Stimulated activated CD4-positive, alpha-beta T cell treated with anti-CD3 and anti-CD28 coated beads, Interleukin-4, amount 100 ng/mL, for 24 hours (primary cell): Measurements from ENCODE around the gene MRPL12.
A peak's percentile ranks its signal among the peaks of the same experiment; 100 is the strongest.
"Not testable (repeated sequence)": the region's sequence is repeated elsewhere in the genome, so short reads cannot be mapped to it uniquely, and the experiment has no call there.

ENCODE experiments used
- DNase-seq: peaks from one replicate; pipeline ENCODE4 v3.0.0-alpha.2; 2020

The MRPL12 gene

GRCh38 chr17:81717766-81718089 is 14.6 kb downstream of the MRPL12 start:
- DNase-seq: no peak

GRCh38 chr17:81719410-81720266 is 16.5 kb downstream of the MRPL12 start:
- DNase-seq: no peak

GRCh38 chr17:81720267-81721071 is 17.3 kb downstream of the MRPL12 start:
- no peak for DNase-seq

DNA sequence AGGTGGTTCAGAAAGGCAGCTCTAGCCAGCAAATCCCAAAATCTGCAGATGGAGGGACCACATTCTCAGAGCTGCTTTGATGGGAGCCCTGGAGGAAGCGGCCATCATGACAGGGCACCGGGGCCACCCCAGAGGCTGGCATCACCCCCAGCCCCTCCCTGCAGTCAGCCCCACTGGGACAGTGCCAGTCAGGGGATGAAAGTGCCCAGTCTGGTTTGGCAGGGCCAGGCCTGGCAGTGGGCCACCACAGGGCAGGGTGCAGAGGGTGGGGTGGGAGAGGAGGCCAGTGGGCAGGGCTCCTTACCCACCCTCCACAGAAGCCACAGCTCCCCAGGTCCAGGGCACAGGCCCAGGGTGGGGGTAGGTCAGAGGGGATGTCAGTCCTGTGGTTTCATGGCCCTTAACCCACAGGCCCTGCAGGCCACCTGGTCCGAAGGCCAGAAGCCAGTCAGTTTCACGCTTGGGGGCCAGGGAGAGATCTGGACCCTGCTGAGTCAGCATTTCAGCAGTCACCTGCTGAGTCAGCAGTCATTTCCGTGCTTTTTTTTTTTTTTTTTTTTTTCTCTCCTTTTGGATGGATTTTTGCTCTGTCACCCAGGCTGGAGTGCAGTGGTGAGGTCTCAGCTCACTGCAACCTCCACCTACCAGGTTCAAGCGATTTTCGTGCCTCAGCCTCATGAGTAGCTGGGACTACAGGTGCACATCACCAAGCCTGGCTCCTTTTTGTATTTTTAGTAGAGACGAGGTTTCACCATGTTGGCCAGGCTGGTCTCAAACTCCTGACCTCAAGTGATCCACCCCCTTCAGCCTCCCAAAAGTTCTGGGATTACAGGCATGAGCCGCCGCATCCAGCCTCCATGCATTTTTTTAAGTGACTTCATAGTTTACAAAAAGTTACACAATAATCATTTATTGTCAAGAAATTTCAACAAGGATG is 19.3 kb downstream of the MRPL12 start:
- DNase-seq: no peak

GRCh38 chr17:81723651-81724209 is 20.6 kb downstream of the MRPL12 start:
- DNase-seq: no peak

GRCh38 chr17:81725439-81725838 is 22.3 kb downstream of the MRPL12 start:
- DNase-seq: no peak

- no peak for DNase-seq
These were observed 22.8 kb downstream of the MRPL12 start for GRCh38 chr17:81726004-81726403.

DNA sequence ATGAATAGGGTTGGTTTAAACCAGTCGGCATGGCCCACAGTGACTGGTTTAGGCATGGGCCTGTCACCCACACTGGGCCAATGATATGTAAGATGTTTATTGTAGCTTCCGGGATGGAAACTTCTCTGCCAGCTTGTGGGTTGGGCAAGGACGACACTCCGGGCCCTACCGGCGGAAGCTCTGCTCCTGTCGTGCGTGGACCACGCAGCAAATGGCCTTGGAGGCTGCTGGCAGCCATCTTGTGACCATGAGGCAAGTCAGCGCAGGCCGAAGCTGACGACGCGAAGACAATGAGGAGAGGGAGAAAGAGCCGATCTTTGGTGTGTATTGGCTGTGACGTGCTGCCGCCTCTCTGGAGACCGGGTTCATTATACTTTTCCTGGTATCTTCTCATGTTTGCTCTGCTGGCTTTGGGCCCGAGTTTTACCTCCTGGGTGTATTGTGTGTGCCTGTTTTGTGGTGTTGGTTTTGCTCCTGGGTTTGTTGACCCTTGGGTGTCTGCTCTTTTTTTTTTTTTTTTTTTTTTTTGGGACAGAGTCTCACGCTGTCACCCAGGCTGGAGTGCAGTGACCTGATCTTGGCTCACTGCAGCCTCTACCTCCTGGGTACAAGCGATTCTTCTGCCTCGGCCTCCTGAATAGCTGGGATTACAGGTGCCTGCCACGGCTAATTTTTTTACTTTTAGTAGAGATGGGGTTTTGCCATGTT is 24.3 kb downstream of the MRPL12 start:
- DNase-seq: no peak

DNA sequence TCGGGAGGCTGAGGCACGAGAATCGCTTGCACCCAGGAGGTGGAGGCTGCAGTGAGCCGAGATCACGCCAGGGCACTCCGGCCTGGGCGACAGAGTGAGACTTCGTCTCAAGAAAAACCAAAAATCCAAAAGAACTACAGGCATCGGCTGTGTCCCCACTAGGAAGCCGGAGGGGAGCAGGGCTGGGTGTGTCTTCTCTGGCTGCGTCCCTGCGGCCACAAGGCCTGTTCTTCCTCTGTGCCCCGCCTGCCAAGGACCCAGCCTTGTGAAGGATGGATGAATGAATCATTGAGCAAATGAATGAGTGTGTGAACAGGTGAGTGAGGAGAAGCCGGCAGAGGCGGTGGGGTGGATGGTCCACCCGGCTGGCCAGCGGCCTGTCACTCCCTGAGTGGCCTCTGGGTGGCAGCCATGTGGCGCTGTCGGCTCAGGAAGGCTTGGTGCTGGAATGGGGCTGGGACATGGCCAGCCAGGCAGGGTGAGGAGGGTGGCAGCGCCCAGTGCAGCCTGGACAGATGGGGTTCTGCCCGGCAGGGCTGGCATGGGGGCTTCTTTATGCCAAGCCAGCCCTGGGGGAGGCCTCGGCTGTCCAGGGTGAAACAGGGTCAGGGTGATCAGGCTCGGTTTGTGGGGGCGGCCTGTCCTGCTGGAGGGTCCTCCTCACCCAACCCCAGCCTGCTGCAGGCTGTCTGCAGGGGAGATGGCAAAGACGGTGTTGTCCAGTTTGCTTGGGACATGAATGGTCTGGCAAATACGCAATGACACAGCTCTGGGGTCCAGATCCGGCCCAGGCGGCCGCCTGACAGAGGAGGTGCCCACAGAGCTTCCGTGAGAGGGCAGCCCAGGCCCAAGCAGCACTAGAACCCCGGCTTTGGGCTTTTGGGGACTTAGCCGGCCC is 30.6 kb downstream of the MRPL12 start:
- DNase-seq: peak; percentile 73

- no peak for DNase-seq
These were observed 31.5 kb downstream of the MRPL12 start for GRCh38 chr17:81734405-81735263.

DNA sequence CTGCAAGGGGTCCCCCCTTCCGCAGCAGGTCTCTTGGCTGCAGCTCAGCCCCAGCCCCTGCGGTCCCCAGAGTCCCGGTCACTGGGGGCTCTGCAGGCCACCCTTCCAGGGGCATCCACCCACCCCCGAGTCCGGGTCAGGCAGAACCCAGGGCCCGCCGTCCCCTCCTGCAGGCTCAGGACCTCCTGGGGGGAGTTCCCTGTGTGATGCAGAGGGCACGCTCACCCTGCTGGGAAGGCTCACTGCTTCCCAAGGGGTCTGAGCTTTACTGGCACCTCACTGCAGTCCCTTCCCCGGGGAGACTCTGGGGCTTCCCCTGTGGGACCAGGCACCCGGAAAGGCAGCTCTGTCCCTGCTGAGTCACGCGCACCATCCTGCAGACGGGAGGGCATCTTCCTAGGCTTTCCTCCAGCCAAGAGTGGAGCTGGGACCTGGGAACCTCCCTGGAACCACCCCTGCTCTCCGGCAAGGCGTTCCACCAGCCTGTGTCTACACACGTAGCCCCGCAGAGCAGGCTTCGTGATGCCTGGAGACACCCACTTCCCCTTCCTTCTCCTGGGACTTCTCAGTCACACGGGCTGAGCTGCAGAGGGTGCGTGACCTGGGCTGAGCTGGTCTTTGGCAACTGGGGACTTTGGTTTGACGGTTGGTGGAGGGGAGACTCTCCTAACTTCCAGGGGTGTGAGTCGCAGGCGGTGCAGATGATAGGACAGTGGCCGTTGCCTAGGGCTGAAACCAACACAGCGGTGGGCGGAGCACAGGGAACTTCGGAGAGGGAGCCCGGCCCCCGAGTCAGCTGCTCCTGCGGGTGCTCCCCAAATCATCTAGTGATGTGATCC is 32.3 kb downstream of the MRPL12 start:
- DNase-seq: no peak

DNA sequence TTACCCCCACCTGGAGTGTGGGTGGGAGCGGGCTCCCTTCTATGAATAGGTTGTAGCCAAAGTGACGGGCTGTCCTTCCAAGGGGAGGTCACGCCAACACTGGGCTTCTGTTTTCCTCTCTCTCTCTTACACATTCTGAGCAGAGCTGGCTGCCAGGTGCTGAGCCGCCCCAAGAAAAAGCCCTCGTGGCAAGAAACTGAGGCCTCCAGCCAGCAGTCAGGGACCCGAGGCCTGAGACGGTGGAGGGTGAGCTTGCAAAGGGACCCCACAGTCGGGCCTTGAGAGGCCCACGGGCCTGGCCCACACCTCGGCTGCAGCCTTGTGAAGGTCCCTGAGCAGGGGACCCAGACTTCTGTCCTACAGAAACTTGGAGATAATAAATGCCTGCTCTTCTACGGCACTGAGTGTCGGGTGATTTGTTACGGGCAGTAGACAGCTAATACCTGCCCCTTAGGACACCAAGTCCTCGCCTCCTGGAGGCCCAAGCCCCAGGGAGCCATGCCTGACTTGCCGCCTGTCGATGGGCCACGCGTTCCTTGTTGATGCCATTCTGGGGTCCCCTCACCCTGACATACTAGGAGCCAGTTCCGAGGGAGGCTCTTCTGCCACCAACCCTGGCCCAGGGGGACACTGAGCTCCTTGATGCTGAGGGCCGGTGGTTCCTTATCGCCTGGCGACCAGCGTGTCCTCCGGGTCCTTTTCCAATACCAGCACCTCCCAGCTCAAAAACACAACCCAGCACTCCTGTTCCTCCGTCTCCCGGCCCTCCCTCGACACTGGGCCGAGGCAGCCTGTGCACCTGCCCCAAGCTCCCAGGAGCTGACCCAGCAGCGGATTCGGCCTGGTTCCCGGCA is 35.0 kb downstream of the MRPL12 start:
- no peak for DNase-seq

DNA sequence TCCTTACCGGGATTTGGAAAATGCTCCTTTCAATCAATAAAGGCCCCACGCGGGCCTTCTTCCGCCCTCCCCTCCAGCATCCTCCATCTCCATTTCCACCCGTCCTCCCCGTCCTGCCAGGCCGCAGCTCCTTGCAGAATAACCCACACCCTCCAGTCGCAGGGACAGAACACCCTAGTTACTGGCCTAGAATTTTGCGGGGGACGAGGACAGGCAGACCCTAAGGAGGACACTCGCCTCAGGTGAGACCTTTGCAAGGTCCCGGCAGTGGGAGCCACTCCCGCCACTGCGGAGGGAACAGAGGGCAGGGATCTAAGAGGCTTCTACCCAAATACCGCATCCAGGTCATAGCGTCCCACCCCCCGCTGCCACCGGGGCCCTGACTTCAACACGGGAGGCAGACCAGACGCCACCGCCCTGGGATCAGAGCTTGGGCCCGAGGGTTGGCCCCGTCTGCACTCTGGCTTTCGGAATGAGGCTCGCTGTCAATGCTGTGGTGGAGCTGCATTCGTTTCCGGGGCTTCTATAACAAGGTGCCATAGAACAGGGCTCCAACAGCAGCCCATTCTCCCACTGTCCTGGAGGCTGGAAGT is 35.7 kb downstream of the MRPL12 start:
- no peak for DNase-seq

GRCh38 chr17:81739593-81739992 is 36.4 kb downstream of the MRPL12 start:
- DNase-seq: not testable (repeated sequence)

GRCh38 chr17:81740395-81740961 is 37.3 kb downstream of the MRPL12 start:
- no peak for DNase-seq

DNA sequence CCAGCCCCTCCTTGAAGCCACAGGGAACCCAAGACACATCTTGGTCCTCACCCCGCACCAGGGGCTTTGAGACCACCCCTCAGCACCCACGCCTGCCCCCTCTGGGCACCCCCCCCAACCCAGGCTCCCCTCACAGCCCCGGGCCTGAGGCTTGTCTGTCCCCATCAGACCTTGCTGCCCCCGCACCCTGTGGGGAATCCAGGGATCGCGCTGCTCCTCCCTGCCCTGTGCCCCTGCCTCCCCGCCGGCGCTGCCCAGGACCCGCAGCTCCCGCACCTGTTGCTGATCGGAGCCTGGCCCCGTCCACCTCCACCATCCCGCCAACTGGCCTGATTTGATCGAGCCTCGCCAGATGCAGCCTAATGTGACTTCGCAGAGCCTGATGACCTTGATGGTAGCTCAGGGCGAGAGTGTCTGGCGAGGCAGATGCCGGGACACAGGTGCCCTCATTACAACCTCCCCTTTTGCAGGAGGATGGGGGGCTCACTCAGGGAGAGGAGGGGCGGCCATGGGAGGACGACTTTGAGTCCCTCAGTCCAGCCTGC is 38.0 kb downstream of the MRPL12 start:
- DNase-seq: no peak
